Activated T-cell treated with anti-CD3 and anti-CD28 coated beads, Interleukin-2, amount 50 U/mL, for 48 hours (primary cell): ENCODE measurements around the gene ZNF343.
A peak's percentile ranks its signal among the peaks of the same experiment; 100 is the strongest.
"Not testable (repeated sequence)": the region's sequence is repeated elsewhere in the genome, so short reads cannot be mapped to it uniquely, and the experiment has no call there.

Experiments used
- DNase-seq, 2 experiments: peaks; one replicate each; pipeline ENCODE4 v3.0.0-alpha.2; 2020

Gene ZNF343

GRCh38 chr20:2508631-2509467 lies at the start of gene ZNF343:
TSS of gene ZNF343 (minus strand) at chr20:2508915. CDS start at chr20:2493895, 15,020 bp downstream.
- peak; percentile 85 to 87 for DNase-seq

- no peak for DNase-seq
Measured at GRCh38 chr20:2557873-2558580, 49.3 kb upstream of the ZNF343 start.

- no peak for DNase-seq
Measured at GRCh38 chr20:2545594-2545993, 36.9 kb upstream of the ZNF343 start.

- no peak for DNase-seq
Measured at GRCh38 chr20:2544211-2544610, 35.5 kb upstream of the ZNF343 start.

GRCh38 chr20:2542361-2542760 lies 33.6 kb upstream of the ZNF343 start:
- DNase-seq = no peak

- DNase-seq = no peak
Measured at GRCh38 chr20:2541940-2542339, 33.2 kb upstream of the ZNF343 start.

GRCh38 chr20:2538931-2539720 lies 30.4 kb upstream of the ZNF343 start:
- no peak for DNase-seq

GRCh38 chr20:2538356-2538755 lies 29.6 kb upstream of the ZNF343 start:
- DNase-seq = no peak

GRCh38 chr20:2537101-2537500 lies 28.4 kb upstream of the ZNF343 start:
- DNase-seq = no peak

GRCh38 chr20:2536560-2536986 lies 27.9 kb upstream of the ZNF343 start, which contains the start of gene TMC2:
TSS of gene TMC2 (plus strand) at chr20:2536573. CDS start at chr20:2536622, 49 bp downstream.
- no peak for DNase-seq

- DNase-seq = no peak
Measured at GRCh38 chr20:2535711-2536559, 27.2 kb upstream of the ZNF343 start.

- no peak for DNase-seq
Measured at GRCh38 chr20:2533118-2533517, 24.4 kb upstream of the ZNF343 start.

- DNase-seq = no peak
Measured at GRCh38 chr20:2528671-2529271, 20.1 kb upstream of the ZNF343 start.

- no peak for DNase-seq
Measured at GRCh38 chr20:2527762-2528161, 19.0 kb upstream of the ZNF343 start.

- not testable (repeated sequence) for DNase-seq
Measured at GRCh38 chr20:2526218-2526583, 17.5 kb upstream of the ZNF343 start.

GRCh38 chr20:2524709-2525506 lies 16.2 kb upstream of the ZNF343 start:
- peak; percentile 69 to 71 for DNase-seq

- DNase-seq = peak; percentile 97
Measured at GRCh38 chr20:2523919-2524708, 15.4 kb upstream of the ZNF343 start.

GRCh38 chr20:2522826-2523429 lies 14.2 kb upstream of the ZNF343 start:
- not testable (repeated sequence) for DNase-seq
